WTC11 (cell line): ENCODE measurements around the gene DBR1. TPM values are rescaled to one million over a fixed set of nuclear protein-coding genes. Genes with fewer than 3 reads are reported as not detected.

ENCODE experiments used
- ATAC-seq: fragments of 200-7000 bp; cut with Tn5 transposase; 2 replicates; pipeline ENCODE4 v1.10.0; 2021; ENCODE audit warnings: mild to moderate bottlenecking, moderate library complexity
- CTCF ChIA-PET: fragments of 300-600 bp; sonication (Branson Sonifier 250); formaldehyde crosslinking; loops from one replicate; lab custom pipeline; 2021; ENCODE audit warnings: antibody characterized with exemption; lab: Charles Lee
- POLR2A ChIA-PET: fragments of 350-600 bp; sonication (Branson Sonifier 250); formaldehyde crosslinking; loops from one replicate; lab custom pipeline; 2021; ENCODE audit warnings: antibody characterized with exemption; lab: Charles Lee
- DNase-seq: peaks from one replicate; pipeline ENCODE4 v3.0.0; 2021; ENCODE audit warnings: low spot score
- H3K27ac Mint-ChIP-seq: 2 replicates; pipeline ENCODE4 v1.8.0; 2021; ENCODE audit warnings: mixed read lengths
- H3K27me3 Mint-ChIP-seq: 2 replicates; pipeline ENCODE4 v1.8.0; 2021; ENCODE audit warnings: low read depth, mild to moderate bottlenecking, moderate library complexity, mixed read lengths
- H3K36me3 Mint-ChIP-seq: 2 replicates; pipeline ENCODE4 v1.8.0; 2021; ENCODE audit warnings: mixed read lengths
- H3K4me1 Mint-ChIP-seq: 2 replicates; pipeline ENCODE4 v1.8.0; 2022; ENCODE audit warnings: mixed read lengths
- H3K4me3 Mint-ChIP-seq: 2 replicates; pipeline ENCODE4 v1.8.0; 2021; ENCODE audit warnings: mild to moderate bottlenecking, moderate library complexity, mixed read lengths
- H3K9me3 Mint-ChIP-seq: 2 replicates; pipeline ENCODE4 v1.8.0; 2021; ENCODE audit warnings: mixed read lengths
- CREB1 ChIP-seq: sonication (generic); formaldehyde crosslinking; IDR thresholded peaks from 2 replicates; pipeline ENCODE4 v1.8.0; 2023; ENCODE audit warnings: mild to moderate bottlenecking, missing genetic modification reagents
- IRF2 ChIP-seq: sonication (generic); formaldehyde crosslinking; IDR thresholded peaks from 2 replicates; pipeline ENCODE4 v1.8.0; 2022; ENCODE audit warnings: low read depth, missing genetic modification reagents, borderline replicate concordance
- OVOL2 ChIP-seq: fragments of 250-450 bp; sonication (Bioruptor Pico); IDR thresholded peaks from 2 replicates; pipeline ENCODE4 v1.9.0; 2021; ENCODE audit warnings: mild to moderate bottlenecking, borderline replicate concordance
- SOX15 ChIP-seq: fragments of 250-450 bp; sonication (Bioruptor Pico); IDR thresholded peaks from 2 replicates; pipeline ENCODE4 v1.9.0; 2021; ENCODE audit warnings: mild to moderate bottlenecking
- SP1 ChIP-seq: sonication (generic); formaldehyde crosslinking; conservative IDR thresholded peaks from 2 replicates; pipeline ENCODE4 v1.8.1; 2022; ENCODE audit warnings: missing genetic modification reagents
- ZNF317 ChIP-seq: sonication (generic); formaldehyde crosslinking; IDR thresholded peaks from 2 replicates; pipeline ENCODE4 v1.8.1; 2023; ENCODE audit warnings: low read depth, mild to moderate bottlenecking, moderate library complexity, missing genetic modification reagents, borderline replicate concordance
- ZNF423 ChIP-seq: fragments of 250-450 bp; sonication (Bioruptor Pico); IDR thresholded peaks from 2 replicates; pipeline ENCODE4 v2.1.2; 2022; ENCODE audit warnings: mild to moderate bottlenecking, moderate library complexity
- total RNA-seq: library from RNA; stranded (reverse); gene quantifications from 3 replicates; pipeline ENCODE4 v1.2.3, GENCODE V29; 2021
- TF ChIP-seq, protein P1 (sequence below): sonication (generic); formaldehyde crosslinking; IDR thresholded peaks from 2 replicates; pipeline ENCODE4 v1.8.0; 2023; ENCODE audit warnings: missing genetic modification reagents
- TF ChIP-seq, protein P2 (sequence below): sonication (generic); formaldehyde crosslinking; IDR thresholded peaks from 2 replicates; pipeline ENCODE4 v1.8.1; 2023; ENCODE audit warnings: mild to moderate bottlenecking, missing genetic modification reagents, borderline replicate concordance
- TF ChIP-seq, protein P3 (sequence below): sonication (generic); formaldehyde crosslinking; IDR thresholded peaks from 2 replicates; pipeline ENCODE4 v1.8.0; 2022; ENCODE audit warnings: mild to moderate bottlenecking, missing genetic modification reagents
- TF ChIP-seq, protein P4 (sequence below): sonication (generic); formaldehyde crosslinking; IDR thresholded peaks from 2 replicates; pipeline ENCODE4 v1.8.1; 2023; ENCODE audit warnings: mild to moderate bottlenecking, missing genetic modification reagents
- TF ChIP-seq, protein P5 (sequence below): sonication (generic); formaldehyde crosslinking; IDR thresholded peaks from 2 replicates; pipeline ENCODE4 v1.8.0; 2022; ENCODE audit warnings: mild to moderate bottlenecking, missing genetic modification reagents
- TF ChIP-seq, protein P6 (sequence below): sonication (generic); formaldehyde crosslinking; IDR thresholded peaks from 2 replicates; pipeline ENCODE4 v1.8.0; 2023; ENCODE audit warnings: missing genetic modification reagents, mild to moderate bottlenecking, borderline replicate concordance
- TF ChIP-seq, protein P7 (sequence below): fragments of 200-600 bp; IDR thresholded peaks from 2 replicates; pipeline ENCODE4 v1.8.0; 2022; ENCODE audit warnings: antibody characterized with exemption
- TF ChIP-seq, protein P8 (sequence below): sonication (generic); formaldehyde crosslinking; IDR thresholded peaks from 2 replicates; pipeline ENCODE4 v1.8.0; 2022; ENCODE audit warnings: mild to moderate bottlenecking, missing genetic modification reagents
- TF ChIP-seq, protein P9 (sequence below): sonication (generic); formaldehyde crosslinking; conservative IDR thresholded peaks from 2 replicates; pipeline ENCODE4 v1.8.1; 2023; ENCODE audit warnings: mild to moderate bottlenecking, low read depth, missing genetic modification reagents, moderate library complexity

Gene DBR1
- total RNA-seq, 1 experiment from 2014 or later: 19.3 TPM

DNA sequence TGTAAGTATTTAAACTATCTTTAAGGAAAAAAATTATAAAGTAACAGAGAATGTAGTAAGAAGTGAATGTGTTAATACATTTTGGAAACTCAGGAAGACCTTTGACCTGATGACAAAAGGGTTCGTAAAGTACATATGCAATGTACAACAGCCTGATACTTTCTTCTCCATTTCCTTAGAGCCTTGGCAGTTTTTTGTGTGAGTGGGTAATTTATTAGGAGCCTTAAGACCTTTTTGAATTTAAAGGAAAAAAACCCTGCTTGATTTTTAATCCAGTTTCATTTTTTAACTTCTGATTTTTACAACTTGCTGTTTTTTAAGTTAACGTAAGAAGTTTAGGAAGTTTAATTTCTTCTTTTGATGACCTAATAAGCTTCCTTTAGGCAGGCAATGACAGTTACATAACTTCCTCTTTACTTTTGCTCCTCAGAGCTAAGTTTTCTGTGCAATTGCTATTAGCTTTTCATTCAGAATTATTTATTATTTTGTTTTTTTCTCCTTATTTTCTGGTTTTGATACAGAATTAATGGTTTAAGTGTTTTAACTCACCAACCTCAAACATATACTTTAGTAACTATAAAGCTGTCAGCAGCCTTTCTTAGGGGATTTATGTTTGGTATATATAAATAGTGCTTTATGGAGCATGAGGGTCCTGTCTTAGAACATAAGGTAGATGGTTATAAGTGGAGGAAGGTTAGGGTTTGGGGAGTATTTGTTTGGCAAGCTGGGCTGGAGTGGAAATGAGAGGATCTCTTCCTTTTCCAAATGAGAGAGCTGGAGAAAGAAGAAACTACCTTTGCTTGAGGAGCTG is 47.6 kb upstream of the DBR1 start (continued):
- TF ChIP-seq, protein P1, sequence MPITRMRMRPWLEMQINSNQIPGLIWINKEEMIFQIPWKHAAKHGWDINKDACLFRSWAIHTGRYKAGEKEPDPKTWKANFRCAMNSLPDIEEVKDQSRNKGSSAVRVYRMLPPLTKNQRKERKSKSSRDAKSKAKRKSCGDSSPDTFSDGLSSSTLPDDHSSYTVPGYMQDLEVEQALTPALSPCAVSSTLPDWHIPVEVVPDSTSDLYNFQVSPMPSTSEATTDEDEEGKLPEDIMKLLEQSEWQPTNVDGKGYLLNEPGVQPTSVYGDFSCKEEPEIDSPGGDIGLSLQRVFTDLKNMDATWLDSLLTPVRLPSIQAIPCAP: no peak
- TF ChIP-seq CREB1: no peak
- TF ChIP-seq ZNF317: no peak
- TF ChIP-seq, protein P2, sequence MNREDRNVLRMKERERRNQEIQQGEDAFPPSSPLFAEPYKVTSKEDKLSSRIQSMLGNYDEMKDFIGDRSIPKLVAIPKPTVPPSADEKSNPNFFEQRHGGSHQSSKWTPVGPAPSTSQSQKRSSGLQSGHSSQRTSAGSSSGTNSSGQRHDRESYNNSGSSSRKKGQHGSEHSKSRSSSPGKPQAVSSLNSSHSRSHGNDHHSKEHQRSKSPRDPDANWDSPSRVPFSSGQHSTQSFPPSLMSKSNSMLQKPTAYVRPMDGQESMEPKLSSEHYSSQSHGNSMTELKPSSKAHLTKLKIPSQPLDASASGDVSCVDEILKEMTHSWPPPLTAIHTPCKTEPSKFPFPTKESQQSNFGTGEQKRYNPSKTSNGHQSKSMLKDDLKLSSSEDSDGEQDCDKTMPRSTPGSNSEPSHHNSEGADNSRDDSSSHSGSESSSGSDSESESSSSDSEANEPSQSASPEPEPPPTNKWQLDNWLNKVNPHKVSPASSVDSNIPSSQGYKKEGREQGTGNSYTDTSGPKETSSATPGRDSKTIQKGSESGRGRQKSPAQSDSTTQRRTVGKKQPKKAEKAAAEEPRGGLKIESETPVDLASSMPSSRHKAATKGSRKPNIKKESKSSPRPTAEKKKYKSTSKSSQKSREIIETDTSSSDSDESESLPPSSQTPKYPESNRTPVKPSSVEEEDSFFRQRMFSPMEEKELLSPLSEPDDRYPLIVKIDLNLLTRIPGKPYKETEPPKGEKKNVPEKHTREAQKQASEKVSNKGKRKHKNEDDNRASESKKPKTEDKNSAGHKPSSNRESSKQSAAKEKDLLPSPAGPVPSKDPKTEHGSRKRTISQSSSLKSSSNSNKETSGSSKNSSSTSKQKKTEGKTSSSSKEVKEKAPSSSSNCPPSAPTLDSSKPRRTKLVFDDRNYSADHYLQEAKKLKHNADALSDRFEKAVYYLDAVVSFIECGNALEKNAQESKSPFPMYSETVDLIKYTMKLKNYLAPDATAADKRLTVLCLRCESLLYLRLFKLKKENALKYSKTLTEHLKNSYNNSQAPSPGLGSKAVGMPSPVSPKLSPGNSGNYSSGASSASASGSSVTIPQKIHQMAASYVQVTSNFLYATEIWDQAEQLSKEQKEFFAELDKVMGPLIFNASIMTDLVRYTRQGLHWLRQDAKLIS (CRISPR knock-in tag): no peak
- no peak for TF ChIP-seq ZNF423 (CRISPR knock-in tag)
- TF ChIP-seq OVOL2 (CRISPR knock-in tag): no peak
- no peak for TF ChIP-seq IRF2 (CRISPR knock-in tag)
- TF ChIP-seq, all 79 proteins: peak for 0

DNA sequence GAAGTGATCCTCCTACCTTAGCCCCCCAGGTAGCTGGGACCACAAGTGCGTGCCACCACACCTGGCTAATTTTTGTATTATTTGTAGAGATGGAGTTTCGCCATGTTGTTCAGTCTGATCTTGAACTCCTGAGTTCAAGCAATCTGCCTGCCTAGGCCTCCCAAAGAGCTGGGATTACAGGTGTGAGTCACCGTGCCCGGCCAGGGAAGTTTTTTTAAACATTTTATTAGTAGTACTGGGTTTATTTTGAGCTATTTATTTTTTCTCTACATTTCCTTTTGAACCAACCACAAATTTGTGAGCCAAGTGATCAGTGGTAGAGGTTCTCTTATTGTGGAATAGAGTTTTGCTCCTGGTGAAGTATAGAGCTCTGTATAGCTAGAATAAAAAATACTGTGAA is 46.1 kb upstream of the DBR1 start:
- CTCF ChIA-PET: interaction anchor here (0.5 kb wide), 1 partner anchor 119 kb away, joined by 5 read pairs; no protein-coding TSS in a partner anchor
- H3K27me3 Mint-ChIP-seq: no peaks in the 10 kb centered on the region
- DNase-seq (no peak), ATAC-seq (no peak)
- no peak overlapping the region for H3K4me3 Mint-ChIP-seq
- POLR2A ChIA-PET: interaction anchor here (0.6 kb wide), 1 partner anchor 1065 kb away, joined by 6 read pairs; no protein-coding TSS in a partner anchor
- H3K27ac Mint-ChIP-seq: no peak overlapping the region
- peaks cover 32% of the 10 kb centered on the region for H3K36me3 Mint-ChIP-seq
- H3K9me3 Mint-ChIP-seq: no peaks in the 10 kb centered on the region
- peaks cover 13% of the 10 kb centered on the region for H3K4me1 Mint-ChIP-seq
- TF ChIP-seq SP1 (CRISPR knock-in tag) (no peak), SOX15 (CRISPR knock-in tag) (no peak)
- TF ChIP-seq, protein P3, sequence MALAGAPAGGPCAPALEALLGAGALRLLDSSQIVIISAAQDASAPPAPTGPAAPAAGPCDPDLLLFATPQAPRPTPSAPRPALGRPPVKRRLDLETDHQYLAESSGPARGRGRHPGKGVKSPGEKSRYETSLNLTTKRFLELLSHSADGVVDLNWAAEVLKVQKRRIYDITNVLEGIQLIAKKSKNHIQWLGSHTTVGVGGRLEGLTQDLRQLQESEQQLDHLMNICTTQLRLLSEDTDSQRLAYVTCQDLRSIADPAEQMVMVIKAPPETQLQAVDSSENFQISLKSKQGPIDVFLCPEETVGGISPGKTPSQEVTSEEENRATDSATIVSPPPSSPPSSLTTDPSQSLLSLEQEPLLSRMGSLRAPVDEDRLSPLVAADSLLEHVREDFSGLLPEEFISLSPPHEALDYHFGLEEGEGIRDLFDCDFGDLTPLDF (CRISPR knock-in tag): no peak
- TF ChIP-seq, protein P4, sequence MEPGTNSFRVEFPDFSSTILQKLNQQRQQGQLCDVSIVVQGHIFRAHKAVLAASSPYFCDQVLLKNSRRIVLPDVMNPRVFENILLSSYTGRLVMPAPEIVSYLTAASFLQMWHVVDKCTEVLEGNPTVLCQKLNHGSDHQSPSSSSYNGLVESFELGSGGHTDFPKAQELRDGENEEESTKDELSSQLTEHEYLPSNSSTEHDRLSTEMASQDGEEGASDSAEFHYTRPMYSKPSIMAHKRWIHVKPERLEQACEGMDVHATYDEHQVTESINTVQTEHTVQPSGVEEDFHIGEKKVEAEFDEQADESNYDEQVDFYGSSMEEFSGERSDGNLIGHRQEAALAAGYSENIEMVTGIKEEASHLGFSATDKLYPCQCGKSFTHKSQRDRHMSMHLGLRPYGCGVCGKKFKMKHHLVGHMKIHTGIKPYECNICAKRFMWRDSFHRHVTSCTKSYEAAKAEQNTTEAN (CRISPR knock-in tag): no peak
- TF ChIP-seq, protein P5, sequence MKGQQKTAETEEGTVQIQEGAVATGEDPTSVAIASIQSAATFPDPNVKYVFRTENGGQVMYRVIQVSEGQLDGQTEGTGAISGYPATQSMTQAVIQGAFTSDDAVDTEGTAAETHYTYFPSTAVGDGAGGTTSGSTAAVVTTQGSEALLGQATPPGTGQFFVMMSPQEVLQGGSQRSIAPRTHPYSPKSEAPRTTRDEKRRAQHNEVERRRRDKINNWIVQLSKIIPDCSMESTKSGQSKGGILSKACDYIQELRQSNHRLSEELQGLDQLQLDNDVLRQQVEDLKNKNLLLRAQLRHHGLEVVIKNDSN (CRISPR knock-in tag): no peak
- TF ChIP-seq, protein P6, sequence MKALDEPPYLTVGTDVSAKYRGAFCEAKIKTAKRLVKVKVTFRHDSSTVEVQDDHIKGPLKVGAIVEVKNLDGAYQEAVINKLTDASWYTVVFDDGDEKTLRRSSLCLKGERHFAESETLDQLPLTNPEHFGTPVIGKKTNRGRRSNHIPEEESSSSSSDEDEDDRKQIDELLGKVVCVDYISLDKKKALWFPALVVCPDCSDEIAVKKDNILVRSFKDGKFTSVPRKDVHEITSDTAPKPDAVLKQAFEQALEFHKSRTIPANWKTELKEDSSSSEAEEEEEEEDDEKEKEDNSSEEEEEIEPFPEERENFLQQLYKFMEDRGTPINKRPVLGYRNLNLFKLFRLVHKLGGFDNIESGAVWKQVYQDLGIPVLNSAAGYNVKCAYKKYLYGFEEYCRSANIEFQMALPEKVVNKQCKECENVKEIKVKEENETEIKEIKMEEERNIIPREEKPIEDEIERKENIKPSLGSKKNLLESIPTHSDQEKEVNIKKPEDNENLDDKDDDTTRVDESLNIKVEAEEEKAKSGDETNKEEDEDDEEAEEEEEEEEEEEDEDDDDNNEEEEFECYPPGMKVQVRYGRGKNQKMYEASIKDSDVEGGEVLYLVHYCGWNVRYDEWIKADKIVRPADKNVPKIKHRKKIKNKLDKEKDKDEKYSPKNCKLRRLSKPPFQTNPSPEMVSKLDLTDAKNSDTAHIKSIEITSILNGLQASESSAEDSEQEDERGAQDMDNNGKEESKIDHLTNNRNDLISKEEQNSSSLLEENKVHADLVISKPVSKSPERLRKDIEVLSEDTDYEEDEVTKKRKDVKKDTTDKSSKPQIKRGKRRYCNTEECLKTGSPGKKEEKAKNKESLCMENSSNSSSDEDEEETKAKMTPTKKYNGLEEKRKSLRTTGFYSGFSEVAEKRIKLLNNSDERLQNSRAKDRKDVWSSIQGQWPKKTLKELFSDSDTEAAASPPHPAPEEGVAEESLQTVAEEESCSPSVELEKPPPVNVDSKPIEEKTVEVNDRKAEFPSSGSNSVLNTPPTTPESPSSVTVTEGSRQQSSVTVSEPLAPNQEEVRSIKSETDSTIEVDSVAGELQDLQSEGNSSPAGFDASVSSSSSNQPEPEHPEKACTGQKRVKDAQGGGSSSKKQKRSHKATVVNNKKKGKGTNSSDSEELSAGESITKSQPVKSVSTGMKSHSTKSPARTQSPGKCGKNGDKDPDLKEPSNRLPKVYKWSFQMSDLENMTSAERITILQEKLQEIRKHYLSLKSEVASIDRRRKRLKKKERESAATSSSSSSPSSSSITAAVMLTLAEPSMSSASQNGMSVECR (CRISPR knock-in tag): no peak
- TF ChIP-seq, protein P7, sequence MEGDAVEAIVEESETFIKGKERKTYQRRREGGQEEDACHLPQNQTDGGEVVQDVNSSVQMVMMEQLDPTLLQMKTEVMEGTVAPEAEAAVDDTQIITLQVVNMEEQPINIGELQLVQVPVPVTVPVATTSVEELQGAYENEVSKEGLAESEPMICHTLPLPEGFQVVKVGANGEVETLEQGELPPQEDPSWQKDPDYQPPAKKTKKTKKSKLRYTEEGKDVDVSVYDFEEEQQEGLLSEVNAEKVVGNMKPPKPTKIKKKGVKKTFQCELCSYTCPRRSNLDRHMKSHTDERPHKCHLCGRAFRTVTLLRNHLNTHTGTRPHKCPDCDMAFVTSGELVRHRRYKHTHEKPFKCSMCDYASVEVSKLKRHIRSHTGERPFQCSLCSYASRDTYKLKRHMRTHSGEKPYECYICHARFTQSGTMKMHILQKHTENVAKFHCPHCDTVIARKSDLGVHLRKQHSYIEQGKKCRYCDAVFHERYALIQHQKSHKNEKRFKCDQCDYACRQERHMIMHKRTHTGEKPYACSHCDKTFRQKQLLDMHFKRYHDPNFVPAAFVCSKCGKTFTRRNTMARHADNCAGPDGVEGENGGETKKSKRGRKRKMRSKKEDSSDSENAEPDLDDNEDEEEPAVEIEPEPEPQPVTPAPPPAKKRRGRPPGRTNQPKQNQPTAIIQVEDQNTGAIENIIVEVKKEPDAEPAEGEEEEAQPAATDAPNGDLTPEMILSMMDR: no peak
- TF ChIP-seq, protein P8, sequence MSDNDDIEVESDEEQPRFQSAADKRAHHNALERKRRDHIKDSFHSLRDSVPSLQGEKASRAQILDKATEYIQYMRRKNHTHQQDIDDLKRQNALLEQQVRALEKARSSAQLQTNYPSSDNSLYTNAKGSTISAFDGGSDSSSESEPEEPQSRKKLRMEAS (CRISPR knock-in tag): no peak
- TF ChIP-seq, protein P9, sequence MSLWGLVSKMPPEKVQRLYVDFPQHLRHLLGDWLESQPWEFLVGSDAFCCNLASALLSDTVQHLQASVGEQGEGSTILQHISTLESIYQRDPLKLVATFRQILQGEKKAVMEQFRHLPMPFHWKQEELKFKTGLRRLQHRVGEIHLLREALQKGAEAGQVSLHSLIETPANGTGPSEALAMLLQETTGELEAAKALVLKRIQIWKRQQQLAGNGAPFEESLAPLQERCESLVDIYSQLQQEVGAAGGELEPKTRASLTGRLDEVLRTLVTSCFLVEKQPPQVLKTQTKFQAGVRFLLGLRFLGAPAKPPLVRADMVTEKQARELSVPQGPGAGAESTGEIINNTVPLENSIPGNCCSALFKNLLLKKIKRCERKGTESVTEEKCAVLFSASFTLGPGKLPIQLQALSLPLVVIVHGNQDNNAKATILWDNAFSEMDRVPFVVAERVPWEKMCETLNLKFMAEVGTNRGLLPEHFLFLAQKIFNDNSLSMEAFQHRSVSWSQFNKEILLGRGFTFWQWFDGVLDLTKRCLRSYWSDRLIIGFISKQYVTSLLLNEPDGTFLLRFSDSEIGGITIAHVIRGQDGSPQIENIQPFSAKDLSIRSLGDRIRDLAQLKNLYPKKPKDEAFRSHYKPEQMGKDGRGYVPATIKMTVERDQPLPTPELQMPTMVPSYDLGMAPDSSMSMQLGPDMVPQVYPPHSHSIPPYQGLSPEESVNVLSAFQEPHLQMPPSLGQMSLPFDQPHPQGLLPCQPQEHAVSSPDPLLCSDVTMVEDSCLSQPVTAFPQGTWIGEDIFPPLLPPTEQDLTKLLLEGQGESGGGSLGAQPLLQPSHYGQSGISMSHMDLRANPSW (CRISPR knock-in tag): no peak
